ENCODE measurements around the gene TMA7. TPM values are rescaled to one million over a fixed set of nuclear protein-coding genes. Genes with fewer than 3 reads are reported as not detected.

TMA7 gene
- total and polyA plus RNA-seq, 9 of the 15 experiments (the other 6 are each of a cell fraction or from before 2014, with no cell fraction given) = 209 to 1,003 (median 486) TPM

DNA sequence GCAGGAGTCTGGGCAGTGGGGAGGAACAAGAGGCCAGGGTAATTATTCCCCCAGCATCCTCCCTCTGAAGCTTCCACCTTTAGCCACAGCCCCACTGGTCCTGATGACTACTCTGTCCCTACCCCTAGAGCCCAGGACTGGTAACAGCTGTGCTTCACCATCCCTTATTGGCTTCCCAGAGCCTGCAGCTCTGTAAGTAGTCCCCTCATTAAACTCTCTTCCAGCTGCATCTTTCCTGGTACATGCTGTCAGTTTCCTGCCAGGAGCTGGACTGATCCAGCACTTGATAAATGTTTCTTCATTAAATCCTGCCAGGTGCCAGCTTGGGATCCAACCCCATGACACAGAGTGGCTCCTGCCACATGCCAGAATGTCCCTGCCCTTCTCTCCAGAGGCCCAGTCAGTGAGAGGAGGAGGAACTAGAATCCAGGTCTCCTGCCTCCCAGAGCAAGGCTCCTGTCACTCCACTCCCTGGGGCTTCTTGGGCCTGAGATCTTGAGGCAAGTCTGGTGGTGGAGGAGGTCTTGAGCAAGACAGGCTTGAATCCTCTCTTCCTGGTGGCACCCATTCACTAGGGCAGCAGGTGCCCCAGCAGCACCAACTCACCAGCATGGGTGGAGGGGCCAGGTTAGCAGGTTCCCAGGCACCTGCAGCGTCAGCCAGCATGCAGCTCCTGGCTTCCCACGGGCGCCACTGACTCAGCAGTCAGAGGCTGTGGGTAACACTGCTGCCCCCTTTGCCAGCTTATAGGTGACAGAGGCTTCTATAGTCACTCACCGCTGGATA lies 40.5 kb upstream of the TMA7 start:
- Histone ChIP-seq H3K4me1 (replicated peaks in 1 of 2; ENCODE audit: control insufficient read depth in 2 of 2, insufficient read depth in 2 of 2, low read length in 2 of 2) (peaks cover 0 to 7% of the 10 kb centered on the region in 2 experiments; a peak in 1 of 5 replicates), H3K27me3 (ENCODE audit: control insufficient read depth in 2 of 2, insufficient read depth in 2 of 2, low read length in 2 of 2) (no peaks in the 10 kb centered on the region), H3K79me2 (ENCODE audit: control insufficient read depth, insufficient read depth, low read length) (no peaks in the 10 kb centered on the region), H3K4me3 (no peak overlapping the region), H4K20me1 (replicated peaks; ENCODE audit: control insufficient read depth, insufficient read depth, low read length) (no peaks in the 10 kb centered on the region), H3K9ac (ENCODE audit: insufficient read depth in 1 of 2, low read depth in 2 of 2, low read length in 2 of 2) (peak overlapping the region in 1 of 2 experiments; percentile 64; a peak in 1 of 4 replicates), H3K4me2 (ENCODE audit: insufficient read depth, low read length) (no peak overlapping the region), H3K9me3 (replicated peaks; ENCODE audit: control insufficient read depth, insufficient read depth, low read depth, low read length) (no peaks in the 10 kb centered on the region), H3K27ac (ENCODE audit: extremely low read depth, low read depth, low read length) (no peak overlapping the region), H3K9me1 (ENCODE audit: control insufficient read depth, insufficient read depth, low read length) (no peaks in the 10 kb centered on the region), H3K36me3 (ENCODE audit: control insufficient read depth, insufficient read depth, low read length) (no peaks in the 10 kb centered on the region), H2AFZ (ENCODE audit: low read depth, low read length) (no peak overlapping the region)
- ChIA-PET CTCF (ENCODE audit: low intra/inter-chr PET ratio) (interaction anchor here (1.3 to 3.0 kb wide), 2 partner anchors 36 to 126 kb away, joined by 4 to 28 read pairs; no protein-coding TSS in a partner anchor), POLR2A (no interaction called here)
- intact Hi-C loops (cut with micrococcal nuclease) (loop anchor here (5.0 to 10.0 kb wide), 3 partner anchors 105 to 205 kb away; partner anchors contain the start of gene SHISA5), in situ Hi-C loops (cut with MboI) (loop anchor here (5.0 kb wide), 1 partner anchor 38 kb away; no protein-coding TSS in a partner anchor)
- no peak for FAIRE-seq
- DNase-seq (ENCODE audit: extremely low read depth in 1 of 4, low spot score in 3 of 4) = peak in 2 of 4 experiments; percentile 3 to 5
- BruUV-seq (replicated peaks) = no TSS peak
- WGBS (ENCODE audit: insufficient coverage, low coverage, missing lambda C conversion rate) = 0% methylated on average over 4 of the region's 4 CpGs
- ATAC-seq = peak; percentile 44; the same call in 1 of the 3 replicates
- TF ChIP-seq PHB2 (IDR thresholded peaks at IDR 0.05; ENCODE audit: low read depth) = no peak
- TF ChIP-seq, protein P1, sequence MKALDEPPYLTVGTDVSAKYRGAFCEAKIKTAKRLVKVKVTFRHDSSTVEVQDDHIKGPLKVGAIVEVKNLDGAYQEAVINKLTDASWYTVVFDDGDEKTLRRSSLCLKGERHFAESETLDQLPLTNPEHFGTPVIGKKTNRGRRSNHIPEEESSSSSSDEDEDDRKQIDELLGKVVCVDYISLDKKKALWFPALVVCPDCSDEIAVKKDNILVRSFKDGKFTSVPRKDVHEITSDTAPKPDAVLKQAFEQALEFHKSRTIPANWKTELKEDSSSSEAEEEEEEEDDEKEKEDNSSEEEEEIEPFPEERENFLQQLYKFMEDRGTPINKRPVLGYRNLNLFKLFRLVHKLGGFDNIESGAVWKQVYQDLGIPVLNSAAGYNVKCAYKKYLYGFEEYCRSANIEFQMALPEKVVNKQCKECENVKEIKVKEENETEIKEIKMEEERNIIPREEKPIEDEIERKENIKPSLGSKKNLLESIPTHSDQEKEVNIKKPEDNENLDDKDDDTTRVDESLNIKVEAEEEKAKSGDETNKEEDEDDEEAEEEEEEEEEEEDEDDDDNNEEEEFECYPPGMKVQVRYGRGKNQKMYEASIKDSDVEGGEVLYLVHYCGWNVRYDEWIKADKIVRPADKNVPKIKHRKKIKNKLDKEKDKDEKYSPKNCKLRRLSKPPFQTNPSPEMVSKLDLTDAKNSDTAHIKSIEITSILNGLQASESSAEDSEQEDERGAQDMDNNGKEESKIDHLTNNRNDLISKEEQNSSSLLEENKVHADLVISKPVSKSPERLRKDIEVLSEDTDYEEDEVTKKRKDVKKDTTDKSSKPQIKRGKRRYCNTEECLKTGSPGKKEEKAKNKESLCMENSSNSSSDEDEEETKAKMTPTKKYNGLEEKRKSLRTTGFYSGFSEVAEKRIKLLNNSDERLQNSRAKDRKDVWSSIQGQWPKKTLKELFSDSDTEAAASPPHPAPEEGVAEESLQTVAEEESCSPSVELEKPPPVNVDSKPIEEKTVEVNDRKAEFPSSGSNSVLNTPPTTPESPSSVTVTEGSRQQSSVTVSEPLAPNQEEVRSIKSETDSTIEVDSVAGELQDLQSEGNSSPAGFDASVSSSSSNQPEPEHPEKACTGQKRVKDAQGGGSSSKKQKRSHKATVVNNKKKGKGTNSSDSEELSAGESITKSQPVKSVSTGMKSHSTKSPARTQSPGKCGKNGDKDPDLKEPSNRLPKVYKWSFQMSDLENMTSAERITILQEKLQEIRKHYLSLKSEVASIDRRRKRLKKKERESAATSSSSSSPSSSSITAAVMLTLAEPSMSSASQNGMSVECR (CRISPR knock-in tag; IDR thresholded peaks at IDR 0.05) = no peak
- no peak for TF ChIP-seq RBM17 (IDR thresholded peaks at IDR 0.05; ENCODE audit: borderline replicate concordance, low read depth, low read length)
- TF ChIP-seq ZNF764 (CRISPR knock-in tag; IDR thresholded peaks at IDR 0.05; ENCODE audit: low read depth) = no peak
- TF ChIP-seq, protein P2, sequence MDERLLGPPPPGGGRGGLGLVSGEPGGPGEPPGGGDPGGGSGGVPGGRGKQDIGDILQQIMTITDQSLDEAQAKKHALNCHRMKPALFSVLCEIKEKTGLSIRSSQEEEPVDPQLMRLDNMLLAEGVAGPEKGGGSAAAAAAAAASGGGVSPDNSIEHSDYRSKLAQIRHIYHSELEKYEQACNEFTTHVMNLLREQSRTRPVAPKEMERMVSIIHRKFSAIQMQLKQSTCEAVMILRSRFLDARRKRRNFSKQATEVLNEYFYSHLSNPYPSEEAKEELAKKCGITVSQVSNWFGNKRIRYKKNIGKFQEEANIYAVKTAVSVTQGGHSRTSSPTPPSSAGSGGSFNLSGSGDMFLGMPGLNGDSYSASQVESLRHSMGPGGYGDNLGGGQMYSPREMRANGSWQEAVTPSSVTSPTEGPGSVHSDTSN (CRISPR knock-in tag; IDR thresholded peaks at IDR 0.05; ENCODE audit: low read depth) = no peak
- TF ChIP-seq, protein P2 (tag; conservative IDR thresholded peaks at IDR 0.05; ENCODE audit: low read depth) = no peak
- TF ChIP-seq ZNF766 (CRISPR knock-in tag; conservative IDR thresholded peaks at IDR 0.05) = no peak
- TF ChIP-seq, protein P3, sequence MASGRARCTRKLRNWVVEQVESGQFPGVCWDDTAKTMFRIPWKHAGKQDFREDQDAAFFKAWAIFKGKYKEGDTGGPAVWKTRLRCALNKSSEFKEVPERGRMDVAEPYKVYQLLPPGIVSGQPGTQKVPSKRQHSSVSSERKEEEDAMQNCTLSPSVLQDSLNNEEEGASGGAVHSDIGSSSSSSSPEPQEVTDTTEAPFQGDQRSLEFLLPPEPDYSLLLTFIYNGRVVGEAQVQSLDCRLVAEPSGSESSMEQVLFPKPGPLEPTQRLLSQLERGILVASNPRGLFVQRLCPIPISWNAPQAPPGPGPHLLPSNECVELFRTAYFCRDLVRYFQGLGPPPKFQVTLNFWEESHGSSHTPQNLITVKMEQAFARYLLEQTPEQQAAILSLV (tag; IDR thresholded peaks at IDR 0.05) = no peak
- no peak for TF ChIP-seq NR4A1 (CRISPR knock-in tag; IDR thresholded peaks at IDR 0.05)
- no peak for TF ChIP-seq NR4A1 (tag; IDR thresholded peaks at IDR 0.05)
- no peak for TF ChIP-seq ZNF212 (CRISPR knock-in tag; IDR thresholded peaks at IDR 0.05)

Data from K562 (cell line).